HG02798 (cell line): ENCODE results near the gene RAB40C.

Experiments used
- ATAC-seq: cut with Tn5 transposase; IDR thresholded peaks from one replicate; pipeline ENCODE4 v1.9.1; 2021; ENCODE audit warnings: mild to moderate bottlenecking; ENCODE audit not compliant: unreplicated experiment, poor library complexity

Gene RAB40C

DNA sequence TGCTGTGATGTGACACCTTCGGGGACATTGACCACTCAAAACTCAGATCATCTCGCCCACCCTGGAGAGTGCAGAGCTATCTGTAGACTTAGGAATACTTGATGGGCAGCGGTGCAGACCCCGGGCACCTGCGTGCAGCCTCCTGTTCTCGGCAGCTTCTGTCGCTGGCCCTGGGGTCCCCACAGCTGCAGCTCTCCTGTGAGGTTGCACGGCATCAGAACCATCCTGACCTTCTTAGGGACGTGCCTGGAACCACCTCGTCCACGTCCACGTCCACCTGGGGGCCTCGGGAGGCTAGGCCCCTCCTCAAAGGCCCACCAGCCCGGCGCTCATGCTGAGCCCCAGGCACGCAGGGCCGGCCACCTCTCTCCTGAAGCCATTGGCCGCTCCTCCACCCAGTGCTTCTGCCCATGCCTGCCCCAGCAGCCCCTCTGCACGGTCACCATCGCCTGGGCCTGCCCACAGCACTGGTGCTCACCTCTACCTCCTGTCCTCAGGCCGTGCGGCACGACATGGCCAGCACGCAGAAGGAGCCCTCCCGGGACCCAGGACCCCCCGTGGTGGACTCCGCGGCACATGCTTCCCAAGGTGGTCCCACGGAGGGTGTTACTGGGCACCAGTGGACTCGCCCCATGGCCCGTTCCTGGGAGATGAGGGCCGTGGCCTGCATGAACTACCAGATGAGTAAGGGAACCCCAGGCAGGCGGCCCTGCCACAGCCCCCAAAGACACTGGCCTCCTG lies 38.6 kb downstream of the RAB40C start:
- ATAC-seq, result no peak

DNA sequence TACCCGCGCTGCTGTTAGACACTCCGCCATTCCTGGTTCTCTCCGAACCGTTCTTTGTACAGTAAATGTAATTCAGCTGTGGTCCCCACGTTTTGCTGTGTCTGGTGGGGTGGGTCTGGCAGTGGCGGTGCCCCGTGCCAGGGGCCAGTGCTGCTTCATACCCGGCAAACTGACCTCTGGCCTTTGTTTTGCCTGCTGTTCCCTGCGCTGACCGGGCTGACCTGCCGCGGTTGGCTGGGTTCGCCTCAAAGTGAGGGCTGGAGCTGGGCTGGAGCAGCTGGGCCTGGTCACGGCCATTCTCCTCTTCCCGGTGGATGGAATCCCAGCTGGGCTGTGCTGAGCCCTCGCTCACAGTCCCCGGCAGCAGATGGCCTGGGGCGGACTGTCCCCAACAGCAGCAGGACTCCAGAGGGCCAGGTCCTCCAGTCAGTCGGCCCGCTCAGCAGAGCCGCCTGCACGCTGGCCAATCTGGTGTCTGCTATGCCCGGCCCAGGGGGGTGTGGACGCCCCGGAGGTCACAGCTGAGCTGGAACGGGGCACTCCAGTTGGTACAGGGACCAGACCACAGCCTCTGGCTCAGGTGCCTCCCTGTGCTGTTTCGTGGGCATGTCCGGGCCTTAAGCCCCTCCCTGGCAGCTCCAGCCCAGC lies 39.4 kb downstream of the RAB40C start:
- ATAC-seq, result no peak

DNA sequence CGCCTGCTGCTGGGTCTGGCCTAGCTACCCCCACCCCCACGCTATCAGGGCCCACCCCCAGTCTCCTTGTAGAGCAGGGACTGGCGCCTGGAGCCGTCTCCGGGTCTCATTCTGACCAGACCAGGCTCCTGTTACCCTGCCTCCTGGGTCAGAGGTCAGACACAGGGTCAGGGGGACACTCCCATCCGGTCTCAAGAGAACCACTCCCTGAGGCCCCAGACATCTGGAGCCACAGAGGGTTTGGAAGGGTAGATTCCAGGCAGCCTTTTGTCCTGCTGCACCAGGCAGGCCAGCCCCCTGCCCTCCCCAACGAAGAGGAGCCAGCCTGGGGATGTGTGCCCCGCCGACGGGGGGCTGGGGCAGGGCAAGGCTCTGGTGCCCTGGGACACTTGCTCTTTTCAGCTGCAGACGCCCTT lies 40.0 kb downstream of the RAB40C start:
- no peak for ATAC-seq

DNA sequence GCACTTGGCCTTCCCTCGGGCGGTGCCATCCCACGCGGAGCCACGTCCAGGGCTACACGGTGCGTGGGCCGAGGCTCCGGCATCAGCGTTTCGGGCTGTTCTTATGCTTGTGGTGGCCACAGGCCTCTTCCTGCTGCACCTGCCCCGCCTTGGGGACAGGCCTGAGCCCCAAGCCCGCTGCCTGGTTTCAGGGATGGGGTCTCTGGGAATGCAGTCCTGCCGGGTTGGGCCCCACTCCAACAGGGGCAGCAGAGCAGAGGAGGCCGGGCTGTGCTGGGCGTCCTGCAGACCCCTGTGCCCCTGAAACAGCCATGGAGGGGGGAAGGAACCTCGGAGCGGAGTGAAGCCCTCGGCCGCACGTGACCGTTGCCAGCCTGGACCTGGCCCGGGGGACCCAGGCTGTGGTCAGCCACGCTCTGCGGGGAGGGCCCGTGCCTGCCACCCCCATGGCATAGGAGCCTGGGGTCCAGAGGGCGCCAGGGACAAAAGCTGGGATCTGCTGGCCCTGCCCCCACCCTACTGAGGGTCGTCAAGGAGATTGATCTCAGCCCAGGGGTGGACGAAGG lies 40.5 kb downstream of the RAB40C start:
- ATAC-seq, result no peak

DNA sequence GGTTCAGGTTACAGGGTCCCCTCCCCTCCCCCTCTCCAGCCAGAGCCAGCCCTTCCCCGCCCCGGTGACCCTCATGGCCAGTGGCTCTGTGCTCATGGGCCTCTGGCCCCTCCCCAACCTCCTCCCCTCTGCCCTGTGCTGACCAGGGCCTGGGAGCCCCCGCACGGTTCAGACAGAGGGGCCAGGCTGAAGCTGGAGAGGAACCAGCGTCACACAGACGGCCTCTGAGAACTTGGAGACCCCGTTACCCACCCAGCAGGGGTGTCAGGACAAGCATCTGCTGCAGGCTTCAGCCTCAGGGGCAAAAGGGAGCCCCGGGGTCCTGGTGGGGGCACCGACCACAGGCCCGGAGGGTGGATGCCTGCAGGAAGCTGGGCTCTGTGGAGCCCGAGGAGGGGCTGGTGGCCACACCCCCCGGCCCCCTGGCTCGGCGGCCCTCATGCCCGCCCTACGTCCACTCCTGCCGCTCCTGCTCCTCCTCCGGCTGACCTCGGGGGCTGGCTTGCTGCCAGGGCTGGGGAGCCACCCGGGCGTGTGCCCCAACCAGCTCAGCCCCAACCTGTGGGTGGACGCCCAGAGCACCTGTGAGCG lies 41.0 kb downstream of the RAB40C start, which contains the start of gene WFIKKN1:
TSS of gene WFIKKN1 (plus strand) at position 171 of the 591 bp plus-strand sequence. CDS start at position 440, 269 bp downstream.
- no peak for ATAC-seq

DNA sequence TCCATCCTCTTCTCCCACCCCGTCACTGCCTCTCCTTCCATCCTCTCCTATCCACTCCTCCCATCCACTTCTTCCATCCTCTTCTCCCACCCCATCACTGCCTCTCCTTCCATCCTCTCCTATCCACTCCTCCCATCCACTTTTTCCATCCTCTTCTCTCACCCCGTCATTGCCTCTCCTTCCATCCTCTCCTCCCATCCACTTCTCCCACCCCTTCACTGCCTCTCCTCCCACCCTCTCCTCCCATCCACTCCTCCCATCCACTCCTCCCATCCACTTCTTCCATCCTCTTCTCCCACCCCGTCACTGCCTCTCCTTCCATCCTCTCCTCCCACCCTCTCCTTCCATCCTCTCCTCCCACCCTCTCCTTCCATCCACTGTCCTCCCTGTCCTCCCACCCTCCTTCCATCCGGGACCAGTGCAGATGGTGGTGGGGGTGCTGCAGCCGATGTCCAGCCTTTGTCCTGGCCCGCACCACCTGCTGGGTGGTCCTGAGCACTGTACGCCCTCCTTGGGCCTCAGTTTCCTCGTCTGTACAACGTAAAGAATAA lies 42.0 kb downstream of the RAB40C start:
- no peak for ATAC-seq

DNA sequence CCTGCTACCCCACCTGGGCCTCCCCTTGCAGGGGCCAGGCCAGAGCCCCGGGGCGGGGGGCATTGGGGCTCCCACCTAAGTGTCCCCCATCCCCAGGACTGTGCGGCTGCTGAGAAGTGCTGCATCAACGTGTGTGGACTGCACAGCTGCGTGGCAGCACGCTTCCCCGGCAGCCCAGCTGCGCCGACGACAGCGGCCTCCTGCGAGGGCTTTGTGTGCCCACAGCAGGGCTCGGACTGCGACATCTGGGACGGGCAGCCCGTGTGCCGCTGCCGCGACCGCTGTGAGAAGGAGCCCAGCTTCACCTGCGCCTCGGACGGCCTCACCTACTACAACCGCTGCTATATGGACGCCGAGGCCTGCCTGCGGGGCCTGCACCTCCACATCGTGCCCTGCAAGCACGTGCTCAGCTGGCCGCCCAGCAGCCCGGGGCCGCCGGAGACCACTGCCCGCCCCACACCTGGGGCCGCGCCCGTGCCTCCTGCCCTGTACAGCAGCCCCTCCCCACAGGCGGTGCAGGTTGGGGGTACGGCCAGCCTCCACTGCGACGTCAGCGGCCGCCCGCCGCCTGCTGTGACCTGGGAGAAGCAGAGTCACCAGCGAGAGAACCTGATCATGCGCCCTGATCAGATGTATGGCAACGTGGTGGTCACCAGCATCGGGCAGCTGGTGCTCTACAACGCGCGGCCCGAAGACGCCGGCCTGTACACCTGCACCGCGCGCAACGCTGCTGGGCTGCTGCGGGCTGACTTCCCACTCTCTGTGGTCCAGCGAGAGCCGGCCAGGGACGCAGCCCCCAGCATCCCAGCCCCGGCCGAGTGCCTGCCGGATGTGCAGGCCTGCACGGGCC lies 42.8 kb downstream of the RAB40C start:
- ATAC-seq, result no peak

DNA sequence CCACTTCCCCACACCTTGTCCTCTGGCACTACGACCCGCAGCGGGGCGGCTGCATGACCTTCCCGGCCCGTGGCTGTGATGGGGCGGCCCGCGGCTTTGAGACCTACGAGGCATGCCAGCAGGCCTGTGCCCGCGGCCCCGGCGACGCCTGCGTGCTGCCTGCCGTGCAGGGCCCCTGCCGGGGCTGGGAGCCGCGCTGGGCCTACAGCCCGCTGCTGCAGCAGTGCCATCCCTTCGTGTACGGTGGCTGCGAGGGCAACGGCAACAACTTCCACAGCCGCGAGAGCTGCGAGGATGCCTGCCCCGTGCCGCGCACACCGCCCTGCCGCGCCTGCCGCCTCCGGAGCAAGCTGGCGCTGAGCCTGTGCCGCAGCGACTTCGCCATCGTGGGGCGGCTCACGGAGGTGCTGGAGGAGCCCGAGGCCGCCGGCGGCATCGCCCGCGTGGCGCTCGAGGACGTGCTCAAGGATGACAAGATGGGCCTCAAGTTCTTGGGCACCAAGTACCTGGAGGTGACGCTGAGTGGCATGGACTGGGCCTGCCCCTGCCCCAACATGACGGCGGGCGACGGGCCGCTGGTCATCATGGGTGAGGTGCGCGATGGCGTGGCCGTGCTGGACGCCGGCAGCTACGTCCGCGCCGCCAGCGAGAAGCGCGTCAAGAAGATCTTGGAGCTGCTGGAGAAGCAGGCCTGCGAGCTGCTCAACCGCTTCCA lies 43.6 kb downstream of the RAB40C start:
- no peak for ATAC-seq

DNA sequence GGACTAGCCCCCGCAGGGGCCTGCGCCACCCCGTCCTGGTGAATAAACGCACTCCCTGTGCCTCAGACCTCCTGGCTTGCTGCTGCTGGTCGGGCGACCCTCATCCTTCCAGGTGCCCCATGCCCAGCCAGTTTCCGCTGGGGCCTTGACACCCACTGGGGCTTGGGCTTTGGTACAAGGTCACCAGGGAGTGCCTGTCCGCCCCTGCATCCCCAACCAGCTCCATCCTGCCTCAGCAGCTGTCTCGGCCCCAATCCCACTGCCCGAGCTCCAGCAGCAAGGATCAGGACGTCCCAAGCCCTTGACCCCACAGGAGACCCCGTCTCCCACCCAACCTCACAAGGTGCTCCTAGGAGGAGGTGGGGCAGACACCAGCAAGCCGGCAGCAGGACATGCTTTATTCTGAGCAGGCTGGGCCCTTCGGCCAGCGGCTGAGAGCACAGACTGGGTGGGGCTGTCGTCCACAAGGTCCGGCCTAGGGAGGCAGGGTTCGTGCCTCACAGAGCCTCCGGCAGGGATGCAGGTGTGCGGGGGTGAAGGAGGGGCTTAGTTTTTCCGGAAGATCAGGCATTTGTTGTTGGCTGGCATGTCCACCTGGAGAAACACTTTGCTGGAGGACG lies 44.3 kb downstream of the RAB40C start:
- ATAC-seq, result no peak

DNA sequence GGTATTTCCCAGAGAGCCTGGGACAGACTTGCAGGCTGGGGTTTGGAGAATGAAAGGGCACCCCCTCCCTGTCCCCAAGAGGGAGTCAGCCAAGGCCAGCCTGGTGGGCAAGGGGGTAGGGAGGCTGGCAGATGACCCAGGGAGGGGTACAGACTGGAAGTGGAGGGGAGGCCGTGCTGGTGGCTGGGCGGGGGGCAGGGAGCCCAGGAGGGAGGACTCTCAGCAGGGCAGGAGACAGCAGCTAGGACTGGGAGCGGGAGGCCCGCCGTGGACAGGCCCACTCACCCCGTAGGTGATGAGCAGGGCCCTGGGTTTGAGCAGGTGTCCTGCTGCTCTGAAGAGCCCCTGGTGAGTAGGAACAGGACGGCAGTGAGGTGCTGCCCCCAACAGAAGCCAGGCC lies 45.1 kb downstream of the RAB40C start:
- no peak for ATAC-seq

DNA sequence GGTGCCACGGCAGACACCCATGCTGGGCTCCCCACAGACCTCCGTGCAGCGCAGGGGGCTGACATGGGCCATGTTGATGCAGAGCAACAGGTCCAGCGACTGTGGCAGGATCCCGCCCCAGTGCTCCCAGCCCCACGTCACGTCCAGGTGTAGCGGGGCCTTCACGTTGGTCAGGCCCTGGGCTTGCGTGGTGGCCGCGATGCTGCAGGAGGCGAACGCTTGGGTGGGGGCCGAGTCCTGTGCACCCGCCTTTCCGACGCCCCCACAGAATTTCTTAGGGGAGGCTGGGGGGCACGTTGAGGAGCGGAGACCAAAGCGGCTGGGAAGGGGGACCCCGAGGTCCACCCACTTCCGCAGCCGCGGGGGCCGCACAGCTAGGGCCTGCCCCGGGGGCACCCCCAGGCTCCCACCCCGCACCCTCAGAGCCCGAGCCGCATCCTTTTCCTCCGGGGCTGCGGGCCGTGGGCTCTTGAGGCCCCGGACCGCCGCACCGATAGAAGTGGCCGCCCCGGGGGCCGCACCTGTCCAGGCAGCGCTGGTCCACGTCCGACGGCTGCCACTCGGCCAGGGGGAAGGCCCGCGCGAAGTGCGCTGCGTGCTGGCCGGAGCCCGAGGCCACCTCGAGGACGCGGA lies 45.8 kb downstream of the RAB40C start:
- no peak for ATAC-seq

DNA sequence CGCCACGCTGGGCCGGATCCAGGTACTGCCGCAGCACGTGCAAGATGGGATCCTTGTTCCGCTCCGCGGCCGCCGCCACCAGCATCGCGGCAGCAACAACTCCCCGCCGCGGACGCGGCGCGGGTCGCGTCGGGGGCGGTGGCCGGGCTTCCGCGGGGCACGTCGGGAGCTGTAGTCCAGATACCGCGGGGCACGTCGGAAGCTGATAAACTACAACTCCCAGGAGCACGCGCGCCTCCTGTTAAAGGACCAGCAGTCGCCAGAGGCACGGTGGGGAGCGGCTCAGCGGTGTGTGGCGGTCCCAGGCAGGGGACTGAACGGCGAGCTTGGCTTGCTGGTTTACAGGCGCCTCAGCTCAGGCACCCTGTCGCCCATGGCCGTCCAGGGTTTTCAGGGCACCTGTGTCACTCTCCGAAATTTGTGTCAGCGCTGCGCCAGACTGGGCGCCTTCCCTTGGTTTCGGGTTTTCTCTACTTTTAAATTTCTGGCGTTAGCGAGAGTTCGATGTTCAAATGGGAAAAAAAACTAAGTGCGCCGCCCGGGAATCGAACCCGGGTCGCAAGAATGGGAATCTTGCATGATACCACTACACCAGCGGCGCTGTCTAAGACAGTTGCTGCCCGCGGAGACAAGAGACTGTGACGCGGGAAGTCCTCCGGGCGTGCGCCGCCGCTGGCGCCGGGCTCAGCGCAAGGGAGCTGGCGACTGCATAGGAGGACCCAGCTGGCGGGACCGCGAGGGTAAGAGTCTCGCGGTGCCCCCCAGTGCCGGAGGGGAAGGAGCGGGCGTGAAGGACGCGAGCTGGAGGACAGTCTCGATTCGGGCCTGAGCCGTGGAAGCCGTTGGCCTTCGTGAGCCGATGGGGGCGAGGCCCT lies 46.6 kb downstream of the RAB40C start, which contains the start of gene METTL26:
TSS of gene METTL26 (minus strand) at position 100 of the 875 bp plus-strand sequence. CDS start at position 85, 15 bp downstream.
- ATAC-seq, result peak; percentile 72

DNA sequence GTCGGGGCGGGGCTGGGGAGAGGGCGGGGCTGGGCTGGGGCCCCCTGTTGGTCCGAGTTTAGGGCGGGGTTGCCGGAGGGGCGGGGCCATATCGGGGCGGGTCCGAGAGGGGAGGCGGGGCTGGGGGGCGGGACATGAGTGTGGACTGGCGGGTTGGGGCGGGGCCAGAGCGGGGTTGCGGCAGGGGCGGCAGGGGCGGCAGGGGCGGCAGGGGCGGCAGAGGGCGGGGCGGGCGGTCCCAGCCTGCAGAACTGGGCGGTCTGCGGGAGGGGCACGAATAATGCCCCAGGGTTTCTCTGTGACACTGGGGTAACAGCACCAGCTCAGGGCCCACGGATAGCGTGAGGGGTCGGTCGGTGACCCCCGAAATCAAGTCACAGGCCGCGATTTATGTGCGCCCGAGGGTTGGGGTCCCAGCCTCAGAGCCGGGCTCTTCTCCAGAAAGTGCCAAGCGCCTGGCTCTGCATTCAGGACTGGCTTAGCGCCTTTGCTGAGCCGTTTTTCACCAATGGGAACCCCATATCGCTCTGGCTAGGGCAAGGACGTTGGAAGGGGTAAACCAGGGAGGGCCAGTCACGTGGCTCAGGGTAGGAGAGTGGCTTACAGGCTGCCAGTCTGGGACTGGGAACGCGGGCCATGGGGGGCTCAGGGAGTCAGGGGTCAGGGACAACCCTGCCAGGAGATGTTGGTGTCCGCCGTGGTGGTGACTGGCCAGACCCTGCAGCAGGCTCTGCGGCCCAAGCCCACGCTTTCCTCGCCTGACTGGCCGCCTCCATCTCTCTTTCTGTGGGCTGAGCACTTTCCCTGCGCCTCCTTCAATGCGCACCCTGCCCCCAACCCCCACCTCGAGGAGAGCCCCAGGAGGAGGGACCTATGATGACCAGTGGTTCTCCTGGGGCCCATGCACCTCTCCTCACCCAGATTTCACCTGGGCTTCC lies 47.5 kb downstream of the RAB40C start:
- no peak for ATAC-seq

DNA sequence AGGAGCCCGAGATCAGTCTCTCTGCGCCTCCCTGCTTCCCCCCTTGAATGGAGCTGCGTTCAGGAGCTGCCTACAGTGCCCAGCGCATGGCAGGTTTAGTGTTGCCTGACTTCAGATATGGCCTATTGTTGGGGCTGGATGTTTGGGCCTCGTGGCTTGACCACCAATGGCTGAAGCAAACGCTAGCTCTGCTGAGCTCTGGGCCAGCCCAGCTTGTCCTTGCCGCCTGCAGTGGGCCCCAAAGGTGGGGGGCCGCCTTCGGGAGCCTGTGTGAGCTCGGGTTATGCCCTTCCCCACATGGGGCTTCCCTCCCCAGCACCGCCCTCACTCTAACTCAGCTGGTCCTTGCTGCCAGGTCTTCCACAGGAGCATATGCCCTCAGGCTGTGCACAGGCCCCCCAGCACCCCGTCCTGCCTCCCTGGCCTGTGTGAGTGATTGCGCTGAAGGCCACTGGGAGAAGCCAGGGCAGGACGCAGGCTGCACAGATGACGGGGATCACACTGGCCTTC lies 48.2 kb downstream of the RAB40C start:
- no peak for ATAC-seq

DNA sequence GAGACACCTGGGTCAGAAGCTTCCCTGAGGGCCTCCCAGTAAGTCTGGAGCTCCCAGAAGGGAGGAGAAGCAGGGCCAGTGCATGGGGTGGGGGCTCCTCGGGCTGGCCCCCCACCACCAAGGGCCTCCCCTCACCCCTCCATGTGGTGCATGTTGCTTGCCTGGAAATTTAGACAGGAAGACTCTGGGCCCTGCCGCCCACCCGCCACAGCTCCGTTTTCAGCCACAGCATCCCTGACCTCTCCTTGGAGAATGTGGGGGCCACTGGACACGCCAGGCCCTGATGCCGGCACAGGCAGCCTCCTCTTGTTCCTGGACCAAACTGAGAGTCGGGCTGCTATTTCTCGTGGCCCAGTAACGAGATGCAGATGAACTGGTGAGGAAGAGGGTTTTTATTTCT lies 49.0 kb downstream of the RAB40C start:
- no peak for ATAC-seq

DNA sequence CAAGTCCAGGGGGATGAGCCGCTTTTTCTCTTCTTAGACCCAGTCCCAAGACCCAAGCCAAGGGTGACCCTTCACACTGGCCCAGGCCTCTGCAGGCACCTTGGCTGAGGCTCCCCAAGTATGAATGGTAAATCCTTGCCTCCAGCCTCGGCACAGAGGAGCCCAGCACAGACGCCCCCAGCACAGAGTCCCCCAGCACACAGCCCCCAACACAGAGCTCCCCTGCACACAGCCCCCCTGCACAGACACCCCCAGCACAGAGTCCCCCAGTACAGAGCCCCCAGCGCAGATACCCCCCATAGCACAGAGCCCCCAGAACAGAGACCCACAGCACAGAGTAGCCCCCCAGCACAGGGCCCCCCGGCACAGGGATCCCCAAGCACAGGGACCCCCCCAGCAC lies 50.7 kb downstream of the RAB40C start:
- ATAC-seq, result no peak
